ENCODE measurements around the gene PACRG.

DNA sequence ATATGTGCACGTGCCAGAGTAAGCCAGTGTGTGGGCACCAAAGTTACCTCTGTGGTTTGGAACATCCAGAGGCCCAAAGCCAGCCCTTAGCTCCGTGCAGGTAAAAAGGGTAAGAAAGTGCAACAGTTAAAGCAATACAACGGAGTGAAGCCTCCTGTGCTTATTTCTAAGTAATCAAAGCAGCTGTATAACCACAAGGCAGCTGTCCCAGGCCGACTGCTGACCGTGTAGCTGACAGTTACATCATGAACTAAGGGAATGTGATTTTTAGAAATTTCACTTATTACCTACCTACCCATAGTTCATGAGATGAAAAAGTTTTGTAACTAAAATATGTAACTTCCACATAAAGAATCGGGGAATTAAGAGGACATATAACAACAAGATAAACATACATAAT, 565.5 kb downstream of the PACRG start:
- TF ChIP-seq, protein P1, sequence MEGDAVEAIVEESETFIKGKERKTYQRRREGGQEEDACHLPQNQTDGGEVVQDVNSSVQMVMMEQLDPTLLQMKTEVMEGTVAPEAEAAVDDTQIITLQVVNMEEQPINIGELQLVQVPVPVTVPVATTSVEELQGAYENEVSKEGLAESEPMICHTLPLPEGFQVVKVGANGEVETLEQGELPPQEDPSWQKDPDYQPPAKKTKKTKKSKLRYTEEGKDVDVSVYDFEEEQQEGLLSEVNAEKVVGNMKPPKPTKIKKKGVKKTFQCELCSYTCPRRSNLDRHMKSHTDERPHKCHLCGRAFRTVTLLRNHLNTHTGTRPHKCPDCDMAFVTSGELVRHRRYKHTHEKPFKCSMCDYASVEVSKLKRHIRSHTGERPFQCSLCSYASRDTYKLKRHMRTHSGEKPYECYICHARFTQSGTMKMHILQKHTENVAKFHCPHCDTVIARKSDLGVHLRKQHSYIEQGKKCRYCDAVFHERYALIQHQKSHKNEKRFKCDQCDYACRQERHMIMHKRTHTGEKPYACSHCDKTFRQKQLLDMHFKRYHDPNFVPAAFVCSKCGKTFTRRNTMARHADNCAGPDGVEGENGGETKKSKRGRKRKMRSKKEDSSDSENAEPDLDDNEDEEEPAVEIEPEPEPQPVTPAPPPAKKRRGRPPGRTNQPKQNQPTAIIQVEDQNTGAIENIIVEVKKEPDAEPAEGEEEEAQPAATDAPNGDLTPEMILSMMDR (IDR thresholded peaks at IDR 0.05; ENCODE audit: poor library complexity, severe bottlenecking) = no peak
- TF ChIP-seq SMC3 (conservative IDR thresholded peaks at IDR 0.05; ENCODE audit: poor library complexity) = no peak

Measured in neural cell (in vitro differentiated cells).